B cell (primary cell): Measurements from ENCODE around the gene GAREM1.

Experiments
- EZH2 ChIP-seq: IDR thresholded peaks from 2 replicates; pipeline ENCODE4 v1.6.1; 2012; ENCODE audit warnings: borderline replicate concordance, low read depth, mild to moderate bottlenecking, moderate library complexity, low read length; ENCODE audit not compliant: insufficient read depth, poor library complexity, severe bottlenecking
- TF ChIP-seq, protein P1 (sequence below): fragments of 200-600 bp; IDR thresholded peaks from one replicate; pipeline ENCODE4 v1.8.0; 2022; ENCODE audit warnings: antibody characterized with exemption, mild to moderate bottlenecking

DNA sequence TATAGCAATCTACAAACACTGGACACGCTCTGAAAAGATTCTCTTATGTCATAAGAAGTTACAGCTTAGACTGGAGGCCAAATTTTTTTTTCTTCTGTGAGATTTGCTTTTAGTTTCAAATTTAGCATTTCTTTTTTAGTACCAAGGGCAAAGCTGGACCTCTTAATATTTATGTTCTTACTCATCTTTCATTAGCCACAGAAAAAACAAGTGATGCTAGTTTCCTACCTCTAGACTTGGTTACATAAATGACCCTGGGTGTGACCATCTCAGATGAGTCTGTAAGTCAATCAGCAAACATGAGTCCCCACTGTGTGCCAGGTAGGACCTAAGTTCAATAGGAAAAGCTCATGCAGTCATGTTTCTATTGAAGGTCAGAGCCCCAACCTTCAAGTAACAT is 186.4 kb downstream of the GAREM1 start:
- TF ChIP-seq, protein P1, sequence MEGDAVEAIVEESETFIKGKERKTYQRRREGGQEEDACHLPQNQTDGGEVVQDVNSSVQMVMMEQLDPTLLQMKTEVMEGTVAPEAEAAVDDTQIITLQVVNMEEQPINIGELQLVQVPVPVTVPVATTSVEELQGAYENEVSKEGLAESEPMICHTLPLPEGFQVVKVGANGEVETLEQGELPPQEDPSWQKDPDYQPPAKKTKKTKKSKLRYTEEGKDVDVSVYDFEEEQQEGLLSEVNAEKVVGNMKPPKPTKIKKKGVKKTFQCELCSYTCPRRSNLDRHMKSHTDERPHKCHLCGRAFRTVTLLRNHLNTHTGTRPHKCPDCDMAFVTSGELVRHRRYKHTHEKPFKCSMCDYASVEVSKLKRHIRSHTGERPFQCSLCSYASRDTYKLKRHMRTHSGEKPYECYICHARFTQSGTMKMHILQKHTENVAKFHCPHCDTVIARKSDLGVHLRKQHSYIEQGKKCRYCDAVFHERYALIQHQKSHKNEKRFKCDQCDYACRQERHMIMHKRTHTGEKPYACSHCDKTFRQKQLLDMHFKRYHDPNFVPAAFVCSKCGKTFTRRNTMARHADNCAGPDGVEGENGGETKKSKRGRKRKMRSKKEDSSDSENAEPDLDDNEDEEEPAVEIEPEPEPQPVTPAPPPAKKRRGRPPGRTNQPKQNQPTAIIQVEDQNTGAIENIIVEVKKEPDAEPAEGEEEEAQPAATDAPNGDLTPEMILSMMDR, result no peak
- TF ChIP-seq EZH2, result no peak
